Stomach smooth muscle (tissue), 2 donors: ENCODE results near the gene RSBN1L.

Experiments
- H3K27ac ChIP-seq: one replicate; pipeline ENCODE4 v1.7.0; 2013; ENCODE audit warnings: mild to moderate bottlenecking, low read length, inconsistent platforms
- H3K27me3 ChIP-seq, 2 donors: one replicate each; pipeline ENCODE4 v1.7.0; 2013; ENCODE audit warnings: low read length in 2 of 2; ENCODE audit not compliant: insufficient read depth in 2 of 2, control insufficient read depth in 1 of 2
- H3K36me3 ChIP-seq, 2 donors: one replicate each; pipeline ENCODE4 v1.7.0; 2013; ENCODE audit warnings: low read length in 2 of 2; ENCODE audit not compliant: control insufficient read depth in 2 of 2, insufficient read depth in 2 of 2
- H3K4me1 ChIP-seq: one replicate; pipeline ENCODE4 v1.7.0; 2013; ENCODE audit warnings: low read length; ENCODE audit not compliant: control insufficient read depth, insufficient read depth
- H3K4me3 ChIP-seq, 2 donors: one replicate each; pipeline ENCODE4 v1.7.0; 2013; ENCODE audit warnings: low read length in 2 of 2
- H3K9ac ChIP-seq, 2 donors: one replicate each; pipeline ENCODE4 v1.7.0; 2013; ENCODE audit warnings: low read length in 2 of 2, mild to moderate bottlenecking in 1 of 2
- H3K9me3 ChIP-seq, 2 donors: one replicate each; pipeline ENCODE4 v1.7.0; 2013; ENCODE audit warnings: low read length in 2 of 2; ENCODE audit not compliant: control insufficient read depth in 2 of 2
- donor health status: healthy.
- donor health status: Pancreatic carcinoma.

Gene RSBN1L

GRCh38 chr7:77687747-77688144 lies 8.5 kb upstream of the RSBN1L start:
- Histone ChIP-seq H3K27ac (no peak overlapping the region), H3K27me3 (no peaks in the 10 kb centered on the region), H3K4me1 (peaks cover 2% of the 10 kb centered on the region)

GRCh38 chr7:77690289-77690688 lies 6.0 kb upstream of the RSBN1L start:
- H3K9me3 ChIP-seq = no peaks in the 10 kb centered on the region
- H3K27ac ChIP-seq = no peak overlapping the region
- H3K4me1 ChIP-seq = peaks cover 15% of the 10 kb centered on the region
- no peak overlapping the region for H3K9ac ChIP-seq
- H3K27me3 ChIP-seq = no peaks in the 10 kb centered on the region
- H3K4me3 ChIP-seq = no peak overlapping the region
- no peaks in the 10 kb centered on the region for H3K36me3 ChIP-seq

More at GRCh38 chr7:77687747-77688144, 8.5 kb upstream of the RSBN1L start:
- no peaks in the 10 kb centered on the region for H3K9me3 ChIP-seq
- H3K4me3 ChIP-seq = no peak overlapping the region
- H3K36me3 ChIP-seq = peaks cover 0 to 3% of the 10 kb centered on the region in 2 donors
- no peak overlapping the region for H3K9ac ChIP-seq

- Histone ChIP-seq H3K27me3 (no peaks in the 10 kb centered on the region), H3K9ac (no peak overlapping the region), H3K4me1 (peaks cover 15% of the 10 kb centered on the region), H3K9me3 (no peaks in the 10 kb centered on the region), H3K36me3 (no peaks in the 10 kb centered on the region), H3K4me3 (no peak overlapping the region), H3K27ac (no peak overlapping the region)
Observed at GRCh38 chr7:77691892-77692491, 4.3 kb upstream of the RSBN1L start.

- Histone ChIP-seq H3K4me3 (peak overlapping the region in 1 of 2 donors; percentile 98), H3K4me1 (peaks cover 15% of the 10 kb centered on the region), H3K9me3 (no peaks in the 10 kb centered on the region), H3K27me3 (no peaks in the 10 kb centered on the region), H3K36me3 (no peaks in the 10 kb centered on the region), H3K9ac (no peak overlapping the region), H3K27ac (no peak overlapping the region)
Observed at GRCh38 chr7:77693830-77694583, 2.3 kb upstream of the RSBN1L start.

- H3K4me1 ChIP-seq = peaks cover 22% of the 10 kb centered on the region
- H3K27me3 ChIP-seq = no peaks in the 10 kb centered on the region
- H3K9ac ChIP-seq = peak overlapping the region; percentile 95 to 96
- H3K36me3 ChIP-seq = peaks cover 0 to 2% of the 10 kb centered on the region in 2 donors
- H3K4me3 ChIP-seq = peak overlapping the region; percentile 92 to 98
- no peaks in the 10 kb centered on the region for H3K9me3 ChIP-seq
- peak overlapping the region; percentile 95 for H3K27ac ChIP-seq
Observed at GRCh38 chr7:77696643-77697534, 630 bp downstream of the RSBN1L start.

- peaks cover 21% of the 10 kb centered on the region for H3K4me1 ChIP-seq
- no peaks in the 10 kb centered on the region for H3K27me3 ChIP-seq
- H3K4me3 ChIP-seq = peak overlapping the region; percentile 92 to 98
- H3K36me3 ChIP-seq = peaks cover 0 to 2% of the 10 kb centered on the region in 2 donors
- H3K9ac ChIP-seq = peak overlapping the region; percentile 95 to 96
- H3K27ac ChIP-seq = peak overlapping the region; percentile 95
- H3K9me3 ChIP-seq = no peaks in the 10 kb centered on the region
Observed at GRCh38 chr7:77697535-77697831, 1.2 kb downstream of the RSBN1L start.

GRCh38 chr7:77698042-77698625 lies 1.9 kb downstream of the RSBN1L start:
- peaks cover 19% of the 10 kb centered on the region for H3K4me1 ChIP-seq
- H3K27me3 ChIP-seq = no peaks in the 10 kb centered on the region
- peak overlapping the region; percentile 95 for H3K27ac ChIP-seq
- no peaks in the 10 kb centered on the region for H3K9me3 ChIP-seq
- H3K9ac ChIP-seq = peak overlapping the region; percentile 95 to 96
- peaks cover 0 to 2% of the 10 kb centered on the region in 2 donors for H3K36me3 ChIP-seq
- peak overlapping the region; percentile 92 to 98 for H3K4me3 ChIP-seq

GRCh38 chr7:77699056-77699455 lies 2.8 kb downstream of the RSBN1L start:
- Histone ChIP-seq H3K27ac (no peak overlapping the region), H3K4me1 (peaks cover 11% of the 10 kb centered on the region), H3K9ac (peak overlapping the region in 1 of 2 donors; percentile 95), H3K36me3 (peaks cover 0 to 2% of the 10 kb centered on the region in 2 donors), H3K27me3 (no peaks in the 10 kb centered on the region), H3K9me3 (no peaks in the 10 kb centered on the region), H3K4me3 (peak overlapping the region; percentile 92 to 98)

- Histone ChIP-seq H3K9ac (no peak overlapping the region), H3K27ac (no peak overlapping the region), H3K36me3 (peaks cover 0 to 2% of the 10 kb centered on the region in 2 donors), H3K9me3 (no peaks in the 10 kb centered on the region), H3K4me1 (peaks cover 7% of the 10 kb centered on the region), H3K27me3 (no peaks in the 10 kb centered on the region), H3K4me3 (no peak overlapping the region)
Observed at GRCh38 chr7:77702513-77702912, 6.3 kb downstream of the RSBN1L start.

- H3K36me3 ChIP-seq = peaks cover 0 to 2% of the 10 kb centered on the region in 2 donors
- no peaks in the 10 kb centered on the region for H3K27me3 ChIP-seq
- H3K27ac ChIP-seq = no peak overlapping the region
- no peak overlapping the region for H3K9ac ChIP-seq
- no peak overlapping the region for H3K4me3 ChIP-seq
- no peaks in the 10 kb centered on the region for H3K9me3 ChIP-seq
- H3K4me1 ChIP-seq = peaks cover 9% of the 10 kb centered on the region
Observed at GRCh38 chr7:77702968-77703472, 6.8 kb downstream of the RSBN1L start.
